Gastroesophageal sphincter (tissue), 4 donors: ENCODE data around the gene IMP4. TPM values are rescaled to one million over a fixed set of nuclear protein-coding genes. Genes with fewer than 3 reads are reported as not detected.

Experiments
- ATAC-seq: fragments of 150-250 bp; one replicate; pipeline ENCODE4 v1.9.1; 2016; ENCODE audit warnings: mild to moderate bottlenecking, moderate library complexity
- H3K27ac ChIP-seq, 4 donors: fragments of 200-600 bp; sonication (generic) in 3 of 4; 1 replicate in 3 of 4; 2 replicates in 1 of 4; pipeline ENCODE4 v1.5.1; 2016 to 2019
- H3K27me3 ChIP-seq: fragments of 200-600 bp; sonication (generic); one replicate; pipeline ENCODE4 v1.5.1; 2019
- H3K36me3 ChIP-seq, 2 donors: fragments of 200-600 bp; sonication (generic); one replicate each; pipeline ENCODE4 v1.5.1; 2019; ENCODE audit warnings: control low read depth in 1 of 2
- H3K4me1 ChIP-seq, 3 donors: fragments of 200-600 bp; sonication (generic); 1 replicate in 2 of 3; 2 replicates in 1 of 3; pipeline ENCODE4 v1.5.1; 2016 to 2019; ENCODE audit warnings: control low read depth in 2 of 3
- H3K4me3 ChIP-seq, 2 donors: fragments of 200-600 bp; sonication (generic); one replicate each; pipeline ENCODE4 v1.5.1; 2019; ENCODE audit warnings: mild to moderate bottlenecking in 1 of 2, moderate library complexity in 1 of 2
- H3K9me3 ChIP-seq, 3 donors: fragments of 200-600 bp; sonication (generic); one replicate each; pipeline ENCODE4 v1.5.1; 2017 to 2019; ENCODE audit warnings: control low read depth in 2 of 3
- CTCF ChIP-seq, 4 experiments: fragments of 200-600 bp in 2 of 4; fragments of 450-650 bp in 2 of 4; sonication (generic) in 1 of 4; IDR thresholded peaks; one replicate each; pipeline ENCODE4 v1.5.1; 2017 to 2019; ENCODE audit warnings: antibody characterized with exemption in 4 of 4, mild to moderate bottlenecking in 2 of 4, moderate library complexity in 2 of 4
- EP300 ChIP-seq: sonication (generic); formaldehyde crosslinking; IDR thresholded peaks from one replicate; pipeline ENCODE4 v1.6.1; 2017; ENCODE audit warnings: antibody characterized with exemption, mild to moderate bottlenecking
- POLR2A ChIP-seq, 2 donors: fragments of 450-650 bp; IDR thresholded peaks; one replicate each; pipeline ENCODE4 v1.6.1; 2017; ENCODE audit warnings: antibody characterized with exemption in 2 of 2, mild to moderate bottlenecking in 2 of 2, moderate library complexity in 1 of 2
- POLR2AphosphoS5 ChIP-seq: sonication (generic); formaldehyde crosslinking; IDR thresholded peaks from one replicate; pipeline ENCODE4 v1.6.1; 2017; ENCODE audit warnings: antibody characterized with exemption
- WGBS, 2 donors: methylation state at CpG; one replicate each; pipeline ENCODE4 v1.1.5; 2018; ENCODE audit warnings: low coverage in 1 of 2; 5-methylcytosine and 5-hydroxymethylcytosine counted together
- total RNA-seq, 4 donors: library from RNA; depleted of rRNA; stranded (reverse); fragments of >200 nt; gene quantifications; one replicate each; pipeline ENCODE4 v1.1.0, GENCODE V29; 2016

IMP4 gene
- total RNA-seq, 4 donors from 2014 or later = 78.8 to 143 (median 113) TPM

- no peaks in the 10 kb centered on the region for H3K9me3 ChIP-seq
- H3K4me3 ChIP-seq = no peak overlapping the region
- no peaks in the 10 kb centered on the region for H3K27me3 ChIP-seq
- WGBS, 2 donors = 85 to 90% methylated on average over 2 to 3 of the region's 3 CpGs
- no peak overlapping the region for H3K27ac ChIP-seq
- no peak for TF ChIP-seq POLR2A (IDR thresholded peaks at IDR 0.05)
- no peak for TF ChIP-seq POLR2AphosphoS5
- TF ChIP-seq CTCF (IDR thresholded peaks at IDR 0.05) = no peak
- no peak for TF ChIP-seq EP300
- ATAC-seq = no peak
- peaks cover 0 to 10% (median under 1%) of the 10 kb centered on the region in 3 donors for H3K4me1 ChIP-seq
- peaks cover 0 to 48% of the 10 kb centered on the region in 2 donors for H3K36me3 ChIP-seq
Measured at GRCh38 chr2:130378898-130379214, 36.2 kb downstream of the IMP4 start.

GRCh38 chr2:130380096-130380934 lies 37.6 kb downstream of the IMP4 start:
- H3K27ac ChIP-seq = no peak overlapping the region
- TF ChIP-seq EP300 (no peak), CTCF (IDR thresholded peaks at IDR 0.05) (no peak), POLR2A (IDR thresholded peaks at IDR 0.05) (no peak)
- no peak for ATAC-seq
- no peak overlapping the region for H3K4me3 ChIP-seq
- H3K4me1 ChIP-seq = no peaks in the 10 kb centered on the region
- WGBS, 2 donors = 95 to 100% methylated on average over 5 to 6 of the region's 11 CpGs
- H3K27me3 ChIP-seq = no peaks in the 10 kb centered on the region
- no peaks in the 10 kb centered on the region for H3K9me3 ChIP-seq
- H3K36me3 ChIP-seq = peaks cover 0 to 45% of the 10 kb centered on the region in 2 donors

- no peaks in the 10 kb centered on the region for H3K9me3 ChIP-seq
- peaks cover 0 to 36% of the 10 kb centered on the region in 2 donors for H3K36me3 ChIP-seq
- ATAC-seq = no peak
- no peak overlapping the region for H3K27ac ChIP-seq
- TF ChIP-seq CTCF (IDR thresholded peaks at IDR 0.05) (no peak), EP300 (no peak), POLR2A (IDR thresholded peaks at IDR 0.05) (no peak), POLR2AphosphoS5 (no peak)
- 90 to 100% methylated on average over 1 to 4 of the region's 4 CpGs for WGBS, 2 donors
- no peak overlapping the region for H3K4me3 ChIP-seq
- peaks cover 0 to under 1% (median 0%) of the 10 kb centered on the region in 3 donors for H3K4me1 ChIP-seq
- H3K27me3 ChIP-seq = no peaks in the 10 kb centered on the region
Measured at GRCh38 chr2:130381145-130381544, 38.4 kb downstream of the IMP4 start.

- Histone ChIP-seq H3K9me3 (no peaks in the 10 kb centered on the region), H3K4me1 (peaks cover 0 to 5% (median 4%) of the 10 kb centered on the region in 3 donors), H3K4me3 (no peak overlapping the region), H3K36me3 (peaks cover 0 to 32% of the 10 kb centered on the region in 2 donors), H3K27ac (no peak overlapping the region), H3K27me3 (no peaks in the 10 kb centered on the region)
- no peak for TF ChIP-seq POLR2AphosphoS5
- TF ChIP-seq POLR2A (IDR thresholded peaks at IDR 0.05) = no peak
- no peak for TF ChIP-seq EP300
- TF ChIP-seq CTCF (IDR thresholded peaks at IDR 0.05) = no peak
- ATAC-seq = no peak
- 81 to 89% methylated on average over 4 of the region's 4 CpGs for WGBS, 2 donors
Measured at GRCh38 chr2:130381619-130382018, 38.9 kb downstream of the IMP4 start.

GRCh38 chr2:130382313-130382917 lies 39.7 kb downstream of the IMP4 start:
- Histone ChIP-seq H3K4me3 (no peak overlapping the region), H3K27me3 (no peaks in the 10 kb centered on the region), H3K36me3 (peaks cover 0 to 31% of the 10 kb centered on the region in 2 donors), H3K4me1 (peaks cover 0 to 10% (median 5%) of the 10 kb centered on the region in 3 donors), H3K27ac (no peak overlapping the region), H3K9me3 (no peaks in the 10 kb centered on the region)
- TF ChIP-seq POLR2AphosphoS5 = no peak
- no peak for TF ChIP-seq CTCF (IDR thresholded peaks at IDR 0.05)
- no peak for TF ChIP-seq POLR2A (IDR thresholded peaks at IDR 0.05)
- no peak for TF ChIP-seq EP300
- 95% methylated on average over 8 of the region's 8 CpGs; no CpG with 5 or more reads in 1 of the 2 donors for WGBS, 2 donors
- ATAC-seq = no peak
